HG03159 (cell line): ENCODE data around the gene CLCF1.

Source experiments
- ATAC-seq: cut with Tn5 transposase; IDR thresholded peaks from one replicate; pipeline ENCODE4 v1.9.1; 2021; ENCODE audit warnings: mild to moderate bottlenecking, moderate library complexity; ENCODE audit not compliant: unreplicated experiment

Gene CLCF1

DNA sequence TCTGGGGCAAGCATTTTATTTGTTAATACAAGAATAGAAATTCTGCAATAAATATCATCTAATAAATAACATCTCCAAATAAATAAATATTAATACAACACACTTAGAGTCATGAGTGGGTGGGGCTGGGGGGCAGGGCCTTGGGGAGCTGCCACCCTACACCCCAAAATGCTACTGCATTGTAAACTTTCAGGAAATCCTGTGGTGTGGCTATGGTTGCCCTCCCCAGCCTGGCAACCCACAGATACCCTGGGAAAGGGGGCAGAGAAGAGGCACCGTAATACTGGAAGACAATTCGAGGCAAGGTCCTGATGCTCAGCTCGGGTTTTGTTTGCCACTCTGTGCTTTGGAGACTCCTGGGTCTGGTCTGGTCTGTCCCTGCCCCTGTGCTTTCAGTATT is 9.2 kb downstream of the CLCF1 start:
- no peak for ATAC-seq

DNA sequence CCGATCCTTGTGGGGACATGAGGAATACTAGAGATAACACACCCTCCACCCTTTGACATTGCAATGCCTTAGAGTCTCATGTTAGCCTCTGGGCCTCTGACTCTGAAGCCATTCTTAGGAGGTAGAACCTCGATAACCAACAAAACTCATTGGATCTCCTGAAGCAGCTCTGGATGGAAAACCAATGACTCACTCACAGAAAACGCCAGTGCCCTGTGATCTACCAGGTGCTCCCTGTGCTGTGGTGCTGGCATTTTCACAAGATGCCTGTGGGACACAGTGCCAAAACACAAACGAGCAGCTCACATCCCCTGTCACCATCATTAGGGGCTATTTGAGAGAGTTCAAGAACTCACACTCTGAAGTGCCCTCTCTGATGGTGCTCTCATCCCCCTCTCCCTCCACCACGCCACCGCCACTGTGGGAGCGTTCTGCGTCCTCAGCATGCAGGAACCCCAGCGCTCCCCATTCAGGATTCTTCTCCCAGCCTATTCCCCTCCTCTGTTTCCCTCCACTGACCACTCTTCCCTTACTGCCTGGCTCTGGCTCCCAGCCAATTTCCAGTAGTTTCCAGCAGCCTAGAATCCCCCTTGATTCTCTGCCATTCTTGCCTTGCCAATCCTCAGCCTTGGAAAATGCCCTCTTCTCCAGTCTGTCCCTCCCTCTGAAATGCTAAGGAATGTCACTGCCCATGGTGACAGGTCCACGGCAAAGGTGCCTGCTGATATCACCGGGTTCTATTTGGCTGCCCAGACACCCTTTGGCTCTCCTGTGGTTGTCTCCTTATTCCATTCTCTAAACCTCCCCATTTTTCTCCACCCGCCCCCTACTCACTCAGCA is 15.3 kb downstream of the CLCF1 start:
- no peak for ATAC-seq

DNA sequence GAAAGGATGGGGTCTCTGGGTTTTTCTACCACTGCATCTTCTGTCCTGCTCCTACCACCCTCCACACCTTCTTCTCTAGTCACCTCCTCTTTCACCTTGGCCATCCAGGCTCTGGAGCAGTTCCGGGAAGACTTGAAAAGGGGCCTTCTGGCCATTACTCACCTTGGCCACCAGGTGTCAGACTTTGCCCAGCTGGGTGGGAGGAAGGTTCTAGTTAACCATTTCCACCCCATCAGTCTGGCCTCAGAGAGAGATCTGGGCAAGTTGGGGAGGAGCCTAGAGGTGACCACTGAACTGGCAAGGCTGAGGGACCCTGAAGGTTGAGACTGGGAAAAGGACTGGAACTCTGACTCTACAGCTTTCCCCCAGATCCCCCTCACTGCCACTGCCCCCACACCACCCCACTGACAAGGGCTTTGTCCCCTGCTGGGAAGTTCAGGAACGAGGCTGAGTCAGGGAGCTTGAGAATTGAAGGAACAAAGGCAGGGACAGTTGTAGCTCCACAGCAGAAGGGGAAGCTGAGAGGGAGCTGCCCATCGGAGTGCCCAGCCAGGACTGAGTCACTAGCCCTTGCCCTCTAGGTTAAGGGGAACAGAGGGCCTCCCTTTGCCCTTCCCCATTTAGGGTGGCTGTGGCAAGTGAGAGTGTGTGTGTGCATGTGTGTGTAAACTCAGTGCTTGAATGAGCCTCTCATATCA is 16.4 kb downstream of the CLCF1 start:
- ATAC-seq = no peak

DNA sequence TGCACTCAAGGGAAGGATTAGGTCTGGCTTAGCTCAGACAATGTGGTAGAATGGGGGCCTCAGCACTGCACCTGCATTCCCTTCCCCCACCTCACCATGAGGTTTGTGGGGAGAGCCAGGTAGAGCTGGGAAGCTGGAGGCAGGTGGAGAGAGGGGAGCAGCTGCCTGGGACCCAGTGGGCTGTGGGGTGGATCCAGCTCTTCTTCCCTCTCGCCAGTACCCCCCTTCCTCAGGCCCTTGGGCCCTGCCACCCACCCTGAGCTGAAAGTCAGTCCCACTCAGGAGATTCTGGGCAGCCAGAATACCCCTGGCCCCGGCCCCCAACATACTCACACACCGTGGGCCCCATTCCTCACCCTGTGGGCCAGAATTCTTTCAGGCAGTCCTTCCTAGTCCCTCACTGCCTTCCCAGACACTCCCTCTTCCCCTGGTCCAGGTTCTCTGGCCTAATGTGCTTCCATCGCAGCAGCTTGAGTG is 17.0 kb downstream of the CLCF1 start:
- ATAC-seq = no peak

DNA sequence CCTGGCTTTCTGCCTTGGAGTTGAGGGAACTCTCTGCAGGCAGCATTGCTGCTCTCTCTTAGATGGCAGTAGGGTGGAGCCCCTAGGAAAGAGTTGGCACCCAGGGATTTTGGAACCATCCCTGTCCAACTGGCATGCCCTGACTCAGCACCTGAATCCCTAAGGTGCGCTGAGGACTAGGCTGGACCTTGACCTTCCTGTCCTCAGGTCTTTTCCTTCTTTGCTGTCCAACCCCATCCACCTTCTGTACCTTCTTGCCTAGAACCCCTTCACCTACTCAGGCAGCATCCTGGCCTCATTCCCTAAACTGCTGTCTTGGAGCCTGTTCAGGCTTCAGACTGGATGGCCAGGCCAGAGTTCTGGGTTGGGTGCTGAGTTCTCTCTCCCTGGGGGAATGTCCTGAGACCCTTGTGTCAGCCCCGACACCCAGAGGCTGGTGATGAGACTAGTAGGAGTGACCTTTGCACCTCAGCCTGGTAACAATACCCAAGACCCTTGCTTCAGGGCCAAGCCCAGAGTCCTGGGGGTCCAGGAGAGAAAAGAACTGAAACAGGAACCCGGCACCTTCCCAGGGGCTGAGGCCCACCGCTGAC is 17.5 kb downstream of the CLCF1 start:
- no peak for ATAC-seq

DNA sequence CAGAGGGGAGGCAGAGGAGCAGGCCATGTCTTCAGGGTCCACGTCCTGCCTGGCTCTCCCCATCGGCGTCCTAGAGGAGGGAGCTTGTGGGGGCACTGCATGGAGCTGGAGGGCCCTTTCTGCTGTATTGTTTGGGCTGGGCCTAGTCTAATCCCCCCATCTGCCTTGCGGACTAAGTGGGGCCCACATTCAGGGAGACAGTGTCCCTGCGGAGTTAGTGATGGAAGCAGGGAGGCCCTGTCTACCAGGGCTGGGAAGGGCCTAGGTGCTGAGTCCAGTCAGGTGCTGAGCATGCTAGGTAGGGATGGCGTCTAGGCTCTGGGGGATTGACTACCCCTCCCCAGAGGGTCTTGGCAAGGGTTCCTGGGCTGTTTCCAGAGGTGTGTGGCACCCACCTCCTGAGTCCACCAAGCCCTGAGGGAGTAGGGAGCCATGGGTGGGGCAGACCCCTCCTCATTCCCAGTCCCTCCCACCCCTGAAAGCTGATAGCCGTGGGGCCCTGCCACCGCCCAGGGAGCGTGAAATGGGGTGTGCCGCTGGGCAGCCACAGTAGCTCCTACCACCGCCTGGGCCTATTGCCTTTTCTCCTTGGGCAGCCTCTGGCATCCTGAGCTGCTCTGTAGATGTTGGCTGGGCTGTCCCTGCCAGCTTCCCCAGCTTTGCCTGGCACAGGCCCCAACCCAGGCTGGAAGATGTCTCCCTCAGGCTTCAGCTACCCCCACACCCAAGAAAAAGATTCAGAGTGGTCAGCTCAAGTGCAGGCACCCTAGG is 18.2 kb downstream of the CLCF1 start:
- ATAC-seq = no peak

DNA sequence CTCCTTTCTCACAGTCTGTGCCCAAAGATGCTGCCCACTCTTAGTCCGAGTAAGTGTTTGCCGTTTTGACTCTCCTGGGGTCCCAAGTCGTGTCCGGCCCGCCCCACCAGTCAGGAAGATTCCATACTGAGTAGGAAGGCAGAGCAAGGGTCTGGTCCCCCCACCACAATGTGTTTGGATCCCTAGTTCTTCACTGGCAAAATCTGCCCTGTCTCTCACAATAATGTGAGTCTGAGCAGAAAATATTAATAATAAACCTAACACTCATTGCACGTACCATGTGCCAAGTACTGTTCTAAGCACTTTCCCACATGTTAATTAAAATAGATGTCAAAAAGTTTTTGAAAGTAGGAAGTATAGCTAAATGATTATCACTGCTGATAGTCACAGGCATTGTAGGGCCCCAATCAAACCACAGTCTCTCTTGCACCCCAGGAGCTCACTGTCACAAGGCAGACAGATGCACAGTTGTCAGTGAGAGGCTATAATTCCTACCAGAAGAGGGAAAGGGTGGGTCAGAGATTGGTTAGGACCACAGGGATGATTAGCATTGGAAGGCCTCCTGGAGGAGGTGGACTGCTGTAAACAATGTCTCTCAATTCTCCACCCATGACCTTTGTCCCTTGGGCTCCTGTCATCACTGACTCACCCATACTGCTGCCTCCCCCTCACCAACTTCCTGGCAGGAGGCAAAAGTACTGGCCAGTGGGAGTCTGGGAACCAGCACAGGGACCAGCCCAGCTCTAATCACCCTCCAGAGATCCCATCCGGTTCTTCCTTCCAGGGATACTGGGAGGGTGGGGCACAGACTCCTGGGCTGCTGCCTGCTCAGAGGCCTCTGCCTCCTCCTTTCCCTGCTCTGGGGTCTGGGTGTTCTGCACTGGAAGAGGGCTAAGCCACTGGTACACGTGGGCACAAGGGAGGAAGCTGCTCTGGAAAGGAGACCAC is 19.0 kb downstream of the CLCF1 start:
- no peak for ATAC-seq

DNA sequence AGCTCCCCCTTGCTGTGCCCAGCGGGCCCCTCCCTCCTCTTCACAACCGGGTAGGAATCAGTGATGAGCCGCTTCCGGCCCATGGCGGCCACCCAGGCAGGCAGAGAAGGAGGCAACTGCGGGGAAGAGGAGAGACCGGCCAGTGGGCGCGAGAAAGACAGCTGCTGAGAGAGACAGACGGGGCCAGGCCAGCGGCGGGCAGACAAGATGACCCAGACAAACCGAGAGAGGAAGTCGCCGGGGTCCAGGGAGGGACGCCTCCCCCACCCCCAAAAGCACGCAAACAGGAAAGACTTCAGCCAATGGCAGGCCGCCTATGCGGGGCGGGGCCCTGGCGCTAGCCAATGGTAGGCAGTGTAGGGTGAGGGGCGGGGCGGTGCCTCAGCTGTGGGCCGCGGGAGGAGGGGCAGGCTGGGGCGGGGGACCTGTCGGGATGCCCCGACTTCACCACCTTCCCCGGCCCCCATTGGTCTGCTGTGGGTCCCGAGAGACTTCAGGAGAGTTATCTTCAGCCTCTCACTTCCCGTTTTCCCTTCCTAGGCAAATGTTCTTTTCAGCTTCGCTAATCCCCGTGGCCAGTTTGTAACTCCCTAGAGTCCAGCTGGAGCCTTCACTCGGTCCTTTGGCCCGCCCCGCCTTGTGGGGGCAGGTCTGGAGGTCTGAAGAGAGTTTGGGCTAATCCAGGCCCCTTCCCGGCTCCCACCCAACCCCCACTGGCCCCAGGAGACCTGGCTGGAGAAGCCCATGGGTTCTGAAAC is 19.9 kb downstream of the CLCF1 start, which contains the start of gene POLD4:
POLD4 (minus strand) TSS at position 230 of the 758 bp plus-strand sequence; CDS start at position 83, 147 bp downstream.
- peak; percentile 71 for ATAC-seq

DNA sequence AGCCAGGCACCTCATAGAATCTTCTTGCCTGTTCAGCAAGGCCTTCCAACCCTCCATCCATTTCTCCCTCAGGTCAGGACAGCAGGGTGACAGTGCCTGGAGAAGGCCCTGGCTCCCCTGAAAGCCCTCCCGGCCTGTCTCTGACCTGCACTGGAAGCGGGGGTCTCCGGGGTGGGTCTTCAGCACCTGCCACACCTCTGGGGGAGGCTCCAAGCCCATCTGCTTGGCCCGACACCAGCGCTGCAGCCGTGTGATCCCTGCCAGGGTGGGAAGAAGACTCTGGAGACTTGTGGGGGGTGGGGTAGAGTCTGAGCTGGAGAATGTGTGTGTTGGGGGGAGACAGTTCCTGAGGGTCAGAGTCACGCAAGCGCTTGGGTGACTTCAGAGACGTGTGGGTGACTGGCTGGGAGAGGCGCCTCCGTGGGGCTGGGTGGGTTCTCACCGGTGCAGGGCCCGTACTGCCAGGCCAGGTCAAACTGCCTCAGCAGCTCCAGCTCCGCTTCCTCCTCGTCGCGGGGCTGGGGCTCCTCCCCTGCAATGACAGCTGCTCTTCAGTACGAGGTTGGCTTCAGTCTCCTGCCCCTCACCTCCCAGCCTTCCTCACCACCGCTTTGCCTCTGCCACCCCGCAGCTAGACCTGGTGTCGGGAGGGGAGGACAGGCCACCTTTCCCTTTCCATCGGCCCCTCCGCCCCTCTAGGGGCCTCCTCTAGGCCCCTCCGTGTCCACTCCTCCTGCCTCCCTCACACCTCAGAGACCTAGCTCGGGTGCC is 20.7 kb downstream of the CLCF1 start:
- ATAC-seq = peak; percentile 4

DNA sequence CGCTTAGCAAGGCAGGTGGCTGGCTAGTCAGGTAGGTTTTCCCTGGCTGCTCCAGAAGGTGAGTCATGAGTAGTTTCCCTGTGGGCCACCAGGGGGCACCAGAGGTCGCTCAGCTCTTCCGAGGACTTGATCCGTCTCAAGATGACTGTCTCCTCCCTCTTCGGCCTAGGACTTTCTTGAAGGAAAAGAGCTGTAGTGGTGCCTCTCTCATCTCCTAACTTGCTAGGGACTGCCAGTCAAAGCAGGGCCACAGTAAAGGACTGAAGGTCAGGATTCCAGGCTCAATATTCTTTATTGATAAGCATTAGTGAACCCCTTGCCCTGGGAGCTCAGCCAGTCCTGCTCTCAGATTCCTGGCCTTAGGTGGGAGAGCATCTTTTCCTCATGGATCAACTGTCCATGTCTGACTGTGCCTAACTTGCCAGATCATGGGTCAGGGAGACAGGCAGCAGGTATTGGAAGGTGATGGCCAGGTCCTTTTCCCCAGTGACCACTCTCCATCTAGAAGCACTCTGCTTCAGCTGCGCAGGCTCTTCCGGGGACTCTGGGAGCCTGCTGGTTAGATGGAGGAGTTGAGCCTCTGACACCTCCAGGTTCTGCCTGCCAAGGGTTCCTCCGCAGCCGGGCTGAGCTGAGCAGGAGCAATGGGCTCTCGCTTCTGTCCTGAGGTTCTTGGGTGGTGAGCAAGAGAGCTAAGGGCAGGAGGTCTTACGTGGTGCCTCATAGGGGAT is 22.0 kb downstream of the CLCF1 start:
- ATAC-seq = no peak

DNA sequence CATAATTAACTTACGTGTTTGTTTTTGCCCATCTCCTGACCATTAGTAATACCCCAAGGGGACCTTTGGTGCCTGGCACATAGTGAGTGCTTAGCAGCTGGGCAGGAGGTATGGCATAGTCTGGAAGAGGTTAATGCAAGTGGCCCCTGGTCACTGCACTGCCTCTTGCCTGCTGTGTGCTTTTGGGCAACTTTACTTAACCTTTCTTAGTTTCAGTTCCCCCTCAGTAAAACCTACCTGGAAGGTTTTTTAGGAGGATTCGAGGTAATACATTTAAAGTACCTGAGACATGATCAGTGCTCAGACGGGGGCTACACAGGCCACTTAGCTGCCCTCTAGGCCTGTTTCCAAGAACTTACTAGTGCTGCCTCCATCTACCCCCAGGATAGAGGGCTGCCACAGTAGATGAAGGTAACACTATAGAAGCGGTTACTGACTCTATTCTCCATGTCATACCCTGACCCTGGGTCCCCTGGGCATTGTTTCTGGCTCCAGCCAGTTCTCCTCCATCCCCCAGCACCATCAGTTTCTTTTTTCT is 23.4 kb downstream of the CLCF1 start:
- ATAC-seq = no peak

DNA sequence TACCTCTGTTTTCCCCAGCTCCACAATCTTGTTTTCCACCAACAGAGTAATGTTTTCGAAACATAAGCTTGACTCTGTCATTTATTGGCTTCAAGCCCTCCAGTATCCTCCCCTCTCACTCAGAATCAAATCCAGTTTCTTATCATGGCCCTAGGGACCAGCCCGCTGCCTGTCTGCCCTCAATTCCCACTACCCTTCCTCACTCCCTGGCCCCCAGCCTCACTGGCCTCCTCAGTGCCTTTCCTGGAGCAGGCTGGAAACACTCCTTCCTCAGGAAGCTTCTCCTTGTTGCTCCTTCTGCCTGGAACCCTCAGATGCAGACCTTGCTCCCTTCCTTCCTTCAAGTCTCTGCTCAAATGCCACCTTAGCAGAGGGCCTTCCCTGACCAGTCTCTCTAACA is 23.9 kb downstream of the CLCF1 start:
- ATAC-seq = no peak

DNA sequence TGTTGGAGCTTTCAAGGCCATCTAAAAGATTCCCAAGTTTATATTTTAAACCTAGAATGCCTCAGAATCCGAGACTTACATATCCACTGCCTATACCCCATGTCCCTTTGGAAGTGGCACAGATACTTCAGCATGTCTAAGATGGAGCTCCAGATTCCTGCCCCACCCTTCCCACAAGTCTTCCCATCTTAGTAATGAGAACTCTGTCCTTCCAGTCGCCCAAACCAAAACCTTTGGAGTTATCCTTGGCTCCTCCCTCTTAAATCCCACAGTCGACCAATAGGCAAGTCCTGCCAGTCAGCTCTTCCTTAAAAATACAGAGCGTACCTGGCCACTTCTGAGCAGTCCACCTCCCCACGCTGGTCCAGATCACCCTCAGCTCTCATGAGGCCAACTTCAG is 24.4 kb downstream of the CLCF1 start:
- ATAC-seq = no peak

DNA sequence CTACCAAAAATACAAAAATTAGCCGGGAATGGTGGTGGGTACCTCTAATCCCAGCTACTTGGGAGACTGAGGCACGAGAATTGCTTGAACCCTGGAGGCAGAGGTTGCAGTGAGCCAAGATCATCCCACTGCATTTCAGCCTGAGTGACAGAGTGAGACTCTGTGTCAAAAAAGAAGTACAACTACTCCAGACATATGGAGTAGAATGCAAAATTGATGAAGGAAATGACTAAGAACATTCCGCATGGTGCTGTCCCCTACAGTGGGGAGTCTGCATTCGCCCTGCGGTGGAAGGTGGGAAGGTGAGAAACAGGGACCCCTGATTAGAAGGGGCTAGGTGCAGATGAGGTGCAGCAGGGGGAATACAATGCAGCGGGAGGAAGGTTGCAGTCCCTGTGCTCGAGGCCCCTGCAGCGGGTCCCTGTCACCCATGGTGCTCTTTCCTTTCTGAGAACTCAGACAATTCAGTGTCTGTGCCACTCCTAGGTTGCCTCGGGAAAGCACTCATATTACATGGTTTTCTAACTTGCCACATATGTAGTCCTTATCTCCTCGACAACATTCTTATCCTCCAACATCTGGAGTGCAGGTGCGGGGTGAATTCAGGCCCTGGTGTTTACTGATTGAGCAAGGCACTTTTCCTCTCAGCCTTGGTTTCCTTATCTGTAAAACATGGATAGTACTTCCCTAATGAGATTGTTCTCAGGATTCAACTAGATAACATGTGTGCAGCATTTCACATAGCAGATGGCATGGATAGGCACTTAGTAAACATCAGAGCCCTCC is 25.2 kb downstream of the CLCF1 start:
- no peak for ATAC-seq

DNA sequence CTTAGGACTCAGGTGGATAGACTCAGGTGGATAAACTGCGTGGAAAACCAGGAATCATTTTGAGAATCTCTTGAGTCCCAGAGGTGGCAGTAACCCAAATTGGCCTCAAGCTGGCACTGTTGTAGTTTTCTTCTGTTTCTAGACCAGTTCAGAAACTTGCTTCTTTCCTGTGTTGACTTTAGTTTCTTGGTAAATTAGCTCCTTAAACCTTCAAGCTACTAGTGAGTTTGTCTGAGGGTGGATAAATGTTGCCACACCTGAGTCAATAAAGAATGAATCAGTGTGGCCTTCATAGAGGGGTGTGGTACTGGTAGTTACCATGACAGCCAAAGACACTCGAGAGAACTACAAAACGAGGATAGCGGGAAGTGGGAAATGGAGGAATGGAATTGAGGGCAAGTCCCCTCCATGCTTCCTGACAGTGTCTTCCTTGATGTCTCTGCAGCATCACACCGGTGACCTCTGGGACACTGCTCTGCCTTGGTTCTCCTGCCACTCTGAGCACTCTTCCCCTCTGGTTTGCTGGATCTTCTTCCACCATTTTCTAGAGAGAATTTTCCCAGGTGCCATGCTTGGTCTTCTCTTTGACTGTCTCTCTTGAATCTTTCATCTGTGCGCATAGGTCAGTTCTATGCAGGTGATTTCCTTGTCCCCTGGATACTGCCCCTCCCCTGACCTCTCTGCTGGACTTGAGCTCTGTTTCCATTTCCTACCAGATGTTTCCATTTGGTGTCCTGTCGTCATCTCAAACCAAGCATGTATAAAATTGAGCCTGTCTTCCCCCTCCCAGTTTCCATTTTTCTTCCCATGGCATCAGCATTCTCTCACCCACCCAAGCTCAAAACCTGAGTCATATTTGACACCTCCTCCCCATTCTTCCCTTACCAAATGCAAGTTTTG is 27.2 kb downstream of the CLCF1 start:
- no peak for ATAC-seq
